ENCODE data around the gene DTNBP1. TPM values are rescaled to one million over a fixed set of nuclear protein-coding genes. Genes with fewer than 3 reads are reported as not detected.
"Not testable (repeated sequence)": the region's sequence is repeated elsewhere in the genome, so short reads cannot be mapped to it uniquely, and the experiment has no call there.

DTNBP1 gene
- total RNA-seq, 1 donor from 2014 or later: 19.4 TPM

DNA sequence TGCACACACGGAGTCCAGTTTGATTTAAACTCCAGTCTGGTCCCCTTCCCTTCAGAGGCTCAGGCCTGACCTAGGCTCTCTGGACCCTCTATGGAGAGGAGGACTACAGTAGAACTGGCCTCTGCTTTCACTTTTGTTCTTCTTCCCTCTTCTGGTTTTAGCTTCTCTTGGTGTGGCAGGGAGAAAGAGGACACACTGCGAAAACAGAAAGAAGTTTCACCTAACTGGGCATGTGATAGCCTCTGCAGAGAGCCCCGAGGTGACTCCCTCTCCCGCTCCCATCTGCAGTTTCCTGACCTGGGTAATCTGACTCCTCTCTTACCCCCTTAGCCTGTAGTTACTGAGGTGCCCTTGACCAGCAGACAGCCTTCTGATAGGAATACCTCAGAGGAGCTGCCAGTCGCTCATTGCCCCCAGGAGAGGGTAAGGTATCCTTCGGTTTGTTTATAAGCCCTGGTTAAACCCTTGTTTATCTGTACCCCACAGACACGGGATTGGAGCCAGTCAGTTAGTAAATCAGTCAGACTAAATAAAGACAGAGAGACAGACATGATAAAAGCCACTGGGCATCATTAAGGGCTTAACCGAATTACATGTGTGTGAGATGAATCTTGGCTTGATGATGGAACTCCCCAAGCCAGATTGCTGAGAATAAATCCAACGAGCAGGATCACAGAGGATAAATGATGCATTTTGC, 12.0 kb upstream of the DTNBP1 start:
- Mint-ChIP-seq H3K27ac (no peak overlapping the region), H3K9me3 (no peaks in the 10 kb centered on the region), H3K4me1 (peaks cover 13% of the 10 kb centered on the region), H3K27me3 (ENCODE audit: low read depth) (peaks cover 34% of the 10 kb centered on the region), H3K36me3 (no peaks in the 10 kb centered on the region), H3K4me3 (no peak overlapping the region)
- no peak for DNase-seq (ENCODE audit: low spot score in 2 of 2, unreplicated experiment in 2 of 2)
- TF ChIP-seq, protein P1, sequence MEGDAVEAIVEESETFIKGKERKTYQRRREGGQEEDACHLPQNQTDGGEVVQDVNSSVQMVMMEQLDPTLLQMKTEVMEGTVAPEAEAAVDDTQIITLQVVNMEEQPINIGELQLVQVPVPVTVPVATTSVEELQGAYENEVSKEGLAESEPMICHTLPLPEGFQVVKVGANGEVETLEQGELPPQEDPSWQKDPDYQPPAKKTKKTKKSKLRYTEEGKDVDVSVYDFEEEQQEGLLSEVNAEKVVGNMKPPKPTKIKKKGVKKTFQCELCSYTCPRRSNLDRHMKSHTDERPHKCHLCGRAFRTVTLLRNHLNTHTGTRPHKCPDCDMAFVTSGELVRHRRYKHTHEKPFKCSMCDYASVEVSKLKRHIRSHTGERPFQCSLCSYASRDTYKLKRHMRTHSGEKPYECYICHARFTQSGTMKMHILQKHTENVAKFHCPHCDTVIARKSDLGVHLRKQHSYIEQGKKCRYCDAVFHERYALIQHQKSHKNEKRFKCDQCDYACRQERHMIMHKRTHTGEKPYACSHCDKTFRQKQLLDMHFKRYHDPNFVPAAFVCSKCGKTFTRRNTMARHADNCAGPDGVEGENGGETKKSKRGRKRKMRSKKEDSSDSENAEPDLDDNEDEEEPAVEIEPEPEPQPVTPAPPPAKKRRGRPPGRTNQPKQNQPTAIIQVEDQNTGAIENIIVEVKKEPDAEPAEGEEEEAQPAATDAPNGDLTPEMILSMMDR (IDR thresholded peaks at IDR 0.05; ENCODE audit: unreplicated experiment): no peak

DNA sequence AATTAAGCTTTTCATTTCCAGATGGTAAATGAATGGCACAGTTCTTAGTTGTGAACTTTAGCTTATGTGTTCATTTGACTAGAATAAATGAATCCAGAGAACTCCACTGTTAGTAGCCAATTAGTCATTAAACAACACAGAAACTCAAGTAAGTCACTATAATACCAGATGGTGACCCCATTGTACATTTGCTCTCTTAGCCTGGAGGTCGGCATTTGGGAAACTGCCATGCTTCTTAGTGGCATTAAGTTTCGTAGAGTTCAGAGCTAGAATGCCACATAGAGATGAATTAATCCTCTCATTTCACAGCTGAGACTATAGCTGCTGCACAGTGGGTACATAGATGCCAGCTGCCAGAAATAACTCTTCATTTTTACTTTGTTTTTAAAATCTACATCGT, 10.8 kb upstream of the DTNBP1 start:
- peaks cover 42% of the 10 kb centered on the region for H3K27me3 Mint-ChIP-seq (ENCODE audit: low read depth)
- H3K4me1 Mint-ChIP-seq: peaks cover 13% of the 10 kb centered on the region

DNA sequence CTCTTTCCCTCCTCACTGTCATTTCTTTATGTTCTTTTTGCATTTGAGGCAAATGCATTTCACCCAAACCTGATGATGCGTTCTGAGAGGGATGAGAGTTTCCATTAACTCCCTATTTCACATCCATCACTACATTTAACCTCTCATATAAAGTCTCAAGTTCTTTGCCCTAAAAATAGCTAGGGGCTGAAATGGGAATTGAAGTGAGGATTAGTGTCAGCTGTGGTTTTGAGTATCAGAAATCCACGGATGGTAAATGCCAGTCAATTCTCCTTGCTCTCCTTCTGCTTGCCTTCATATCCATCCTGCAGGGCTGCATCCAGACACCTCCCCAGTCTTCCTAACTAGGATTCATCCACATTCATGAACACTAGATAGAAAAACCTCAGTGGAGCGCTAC, 10.0 kb upstream of the DTNBP1 start:
- no peak overlapping the region for H3K27ac Mint-ChIP-seq
- H3K27me3 Mint-ChIP-seq (ENCODE audit: low read depth): peaks cover 48% of the 10 kb centered on the region
- H3K4me3 Mint-ChIP-seq: no peak overlapping the region

More for the DNA sequence above, 10.8 kb upstream of the DTNBP1 start:
- DNase-seq (ENCODE audit: low spot score in 2 of 2, unreplicated experiment in 2 of 2): no peak
- Mint-ChIP-seq H3K4me3 (no peak overlapping the region), H3K27ac (no peak overlapping the region), H3K36me3 (no peaks in the 10 kb centered on the region), H3K9me3 (no peaks in the 10 kb centered on the region)
- TF ChIP-seq, protein P1 (IDR thresholded peaks at IDR 0.05; ENCODE audit: unreplicated experiment): no peak

DNA sequence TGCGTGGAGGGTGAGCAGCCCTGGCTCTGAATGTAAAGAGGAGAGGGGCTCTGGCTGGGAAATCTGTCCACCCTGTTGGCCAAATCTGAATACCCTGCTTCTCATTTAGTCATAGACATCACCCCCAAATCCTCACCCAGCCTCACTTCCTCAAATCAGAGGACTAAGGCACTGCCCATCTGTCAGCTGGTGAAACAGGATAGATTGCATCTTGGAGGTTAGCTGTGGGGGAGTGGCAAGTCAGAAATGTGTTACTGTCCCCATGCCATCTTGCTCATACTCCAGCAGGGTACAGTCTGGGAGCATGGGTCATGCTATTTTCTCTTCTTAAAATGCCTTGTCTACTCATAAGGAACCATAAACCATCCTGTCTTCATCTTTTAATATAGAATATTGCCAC, 9.5 kb upstream of the DTNBP1 start:
- Mint-ChIP-seq H3K27me3 (ENCODE audit: low read depth) (peaks cover 49% of the 10 kb centered on the region), H3K4me1 (peaks cover 13% of the 10 kb centered on the region), H3K4me3 (no peak overlapping the region), H3K27ac (no peak overlapping the region), H3K36me3 (no peaks in the 10 kb centered on the region), H3K9me3 (no peaks in the 10 kb centered on the region)
- TF ChIP-seq, protein P1 (IDR thresholded peaks at IDR 0.05; ENCODE audit: unreplicated experiment): no peak
- DNase-seq (ENCODE audit: low spot score in 2 of 2, unreplicated experiment in 2 of 2): no peak

More for the DNA sequence above, 10.0 kb upstream of the DTNBP1 start:
- TF ChIP-seq, protein P1 (IDR thresholded peaks at IDR 0.05; ENCODE audit: unreplicated experiment): no peak
- H3K4me1 Mint-ChIP-seq: peaks cover 13% of the 10 kb centered on the region
- no peaks in the 10 kb centered on the region for H3K9me3 Mint-ChIP-seq
- no peak for DNase-seq (ENCODE audit: low spot score in 2 of 2, unreplicated experiment in 2 of 2)
- no peaks in the 10 kb centered on the region for H3K36me3 Mint-ChIP-seq

DNA sequence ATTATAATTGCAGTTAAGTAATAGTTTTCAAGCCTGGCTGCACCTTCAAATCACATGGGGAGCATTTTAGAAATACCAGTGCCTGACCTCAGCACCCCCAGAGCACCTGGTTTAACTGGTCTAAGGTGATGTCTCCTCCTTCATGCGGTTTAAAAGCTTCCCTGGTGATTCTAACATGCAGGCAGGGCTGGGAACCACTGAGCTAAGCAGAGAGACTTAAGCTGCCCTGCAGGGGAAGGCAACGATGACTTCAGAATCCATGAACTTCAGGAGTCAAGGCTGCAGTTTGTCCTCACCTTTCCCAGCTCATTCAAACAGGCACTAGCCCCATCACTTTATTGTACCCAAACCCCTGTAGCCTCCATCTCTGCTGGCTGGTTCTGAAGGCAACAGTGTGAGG, 6.1 kb upstream of the DTNBP1 start:
- no peak overlapping the region for H3K27ac Mint-ChIP-seq
- TF ChIP-seq, protein P1 (IDR thresholded peaks at IDR 0.05; ENCODE audit: unreplicated experiment): no peak
- H3K27me3 Mint-ChIP-seq (ENCODE audit: low read depth): peaks cover 58% of the 10 kb centered on the region
- H3K9me3 Mint-ChIP-seq: no peaks in the 10 kb centered on the region
- H3K4me3 Mint-ChIP-seq: no peak overlapping the region
- H3K4me1 Mint-ChIP-seq: no peaks in the 10 kb centered on the region
- no peaks in the 10 kb centered on the region for H3K36me3 Mint-ChIP-seq
- no peak for DNase-seq (ENCODE audit: low spot score in 2 of 2, unreplicated experiment in 2 of 2)

DNA sequence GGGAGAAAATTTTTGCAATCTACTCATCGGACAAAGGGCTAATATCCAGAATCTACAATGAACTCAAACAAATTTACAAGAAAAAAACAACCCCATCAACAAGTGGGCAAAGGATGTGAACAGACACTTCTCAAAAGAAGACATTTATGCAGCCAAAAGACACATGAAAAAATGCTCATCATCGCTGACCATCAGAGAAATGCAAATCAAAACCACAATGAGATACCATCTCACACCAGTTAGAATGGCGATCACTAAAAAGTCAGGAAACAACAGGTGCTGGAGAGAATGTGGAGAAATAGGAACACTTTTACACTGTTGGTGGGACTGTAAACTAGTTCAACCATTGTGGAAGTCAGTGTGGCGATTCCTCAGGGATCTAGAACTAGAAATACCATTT, 4.1 kb upstream of the DTNBP1 start:
- H3K36me3 Mint-ChIP-seq; H3K4me3 Mint-ChIP-seq; H3K9me3 Mint-ChIP-seq; H3K4me1 Mint-ChIP-seq; H3K27ac Mint-ChIP-seq; DNase-seq (ENCODE audit: low spot score in 2 of 2, unreplicated experiment in 2 of 2): not testable (repeated sequence)
- H3K27me3 Mint-ChIP-seq (ENCODE audit: low read depth): peaks cover 49% of the 10 kb centered on the region
